ENCODE results near the gene RSRC1.
A peak's percentile ranks its signal among the peaks of the same experiment; 100 is the strongest.
"Not testable (repeated sequence)": the region's sequence is repeated elsewhere in the genome, so short reads cannot be mapped to it uniquely, and the experiment has no call there.

The RSRC1 gene

DNA sequence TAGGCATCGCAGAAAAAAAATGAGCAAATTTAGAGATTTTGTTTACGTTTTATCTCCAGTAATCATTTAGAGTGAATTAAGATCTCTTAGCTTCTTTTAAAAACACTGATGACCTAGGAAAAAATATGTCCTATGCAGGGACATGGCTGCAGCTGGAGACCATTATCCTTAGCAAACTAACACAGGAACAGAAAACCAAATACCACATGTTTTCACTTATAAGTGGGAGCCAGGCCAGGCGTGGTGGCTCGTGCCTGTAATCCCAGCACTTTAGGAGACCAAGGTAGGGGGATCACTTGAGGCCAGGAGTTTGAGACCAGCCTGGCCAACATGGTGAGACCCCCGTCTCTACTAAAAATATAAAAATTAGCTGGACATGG lies 298.6 kb downstream of the RSRC1 start:
- not testable (repeated sequence) for DNase-seq

DNA sequence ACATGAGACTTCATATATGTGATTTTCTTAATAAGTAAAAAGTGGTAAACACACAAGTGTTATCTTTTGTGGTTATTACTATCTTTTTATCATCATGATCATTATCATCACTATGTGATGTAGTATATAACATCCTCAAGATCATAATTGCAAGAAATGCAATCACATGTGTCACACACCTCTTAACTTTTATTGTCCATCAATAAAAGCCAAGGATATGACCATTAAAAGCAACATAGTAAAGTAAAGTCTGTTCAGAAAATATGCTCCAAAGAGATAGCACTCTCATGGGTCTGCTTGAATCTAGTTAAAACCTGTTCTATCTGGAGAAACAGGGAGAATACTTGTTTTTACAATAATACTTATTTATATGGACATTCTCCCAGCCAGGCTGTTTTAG lies 308.1 kb downstream of the RSRC1 start:
- no peak for DNase-seq

DNA sequence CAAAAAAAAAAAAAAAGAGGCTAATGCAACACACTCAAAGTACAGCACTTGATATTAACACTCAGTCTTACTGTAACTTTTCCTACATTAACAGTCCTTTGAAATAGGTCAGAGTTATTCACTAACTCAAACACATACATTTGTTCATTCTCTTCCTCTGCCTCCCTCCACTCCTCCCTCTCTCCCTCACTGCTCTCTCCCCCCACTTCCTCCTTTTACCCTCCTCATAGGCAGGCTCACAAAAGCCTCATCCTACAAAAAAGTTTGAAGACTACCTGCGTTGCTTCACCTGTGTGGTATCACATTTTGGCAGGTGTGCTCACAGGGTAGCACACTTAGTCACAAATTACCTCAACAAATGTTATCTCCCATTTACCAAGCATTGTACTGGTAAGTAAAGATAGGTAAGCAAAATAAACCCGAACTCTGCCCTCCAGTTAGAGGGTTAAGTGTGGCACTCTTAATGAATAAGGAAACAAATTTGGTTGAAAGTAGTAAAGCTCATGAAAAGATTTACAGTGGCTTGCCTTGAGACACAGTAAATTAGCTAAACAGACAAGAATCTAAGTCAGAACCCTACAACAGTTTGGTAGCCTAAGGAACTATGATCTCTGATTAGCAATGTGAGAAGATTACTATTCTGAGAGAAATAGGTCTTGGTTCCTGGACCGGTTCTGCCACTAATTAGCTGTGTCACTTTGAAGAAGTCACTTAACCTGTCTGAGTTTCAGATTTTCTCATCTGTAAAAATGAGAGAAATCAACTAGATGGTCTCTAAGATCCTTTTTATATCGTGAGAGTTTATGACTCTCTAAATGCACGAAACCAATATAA lies 310.1 kb downstream of the RSRC1 start:
- no peak for DNase-seq

DNA sequence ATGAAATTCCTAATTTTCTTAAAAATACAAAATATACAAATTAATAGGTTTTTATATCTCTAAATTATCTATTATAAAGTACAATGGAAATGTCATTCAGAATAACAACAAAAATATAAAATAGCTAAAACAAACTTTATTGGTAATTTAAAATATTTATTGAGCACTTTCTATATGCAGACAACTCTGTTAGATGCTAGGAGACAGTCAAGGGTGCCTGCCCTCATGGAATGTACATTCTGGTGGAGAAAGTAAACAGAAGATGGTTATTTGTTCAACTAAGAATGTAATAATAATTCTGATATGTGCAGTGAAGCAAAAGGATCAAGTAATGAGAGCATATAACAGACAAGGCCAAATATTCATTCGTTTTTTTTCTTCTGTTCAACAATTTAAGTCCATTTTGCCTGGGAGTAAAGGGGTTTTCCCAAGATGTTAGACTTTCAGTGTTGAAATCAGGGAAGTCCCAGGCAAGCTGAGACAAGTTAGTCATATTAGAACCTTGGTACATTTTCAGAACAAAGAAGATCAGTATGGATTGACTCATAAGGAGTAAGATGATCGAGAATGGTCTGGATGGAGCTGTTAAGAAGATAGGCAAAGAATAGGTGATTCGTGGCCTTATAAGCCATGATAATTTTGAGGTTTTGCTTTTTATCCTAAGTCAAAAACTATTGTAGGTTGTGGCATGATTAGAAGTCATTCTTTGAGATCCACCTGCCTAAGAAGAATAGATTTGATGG lies 310.9 kb downstream of the RSRC1 start:
- DNase-seq: no peak

DNA sequence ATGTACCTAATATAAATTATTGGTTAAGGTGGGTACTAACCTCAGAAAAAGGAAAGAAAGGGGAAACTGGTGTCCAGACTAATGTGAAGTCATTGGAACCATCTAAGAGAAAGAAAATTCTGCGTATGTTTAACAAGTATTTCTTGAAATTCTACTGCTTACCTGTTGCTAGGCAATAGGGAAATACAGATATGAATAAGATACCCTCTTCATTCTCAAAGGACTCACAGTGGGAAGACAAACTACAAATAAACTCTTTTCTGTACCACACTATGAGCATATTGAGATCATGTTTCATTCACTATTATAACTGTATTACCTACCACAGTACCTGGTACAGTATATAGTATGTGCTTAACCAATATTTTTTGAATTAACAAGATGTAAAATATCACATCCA lies 320.6 kb downstream of the RSRC1 start:
- peak; percentile 25 for DNase-seq

DNA sequence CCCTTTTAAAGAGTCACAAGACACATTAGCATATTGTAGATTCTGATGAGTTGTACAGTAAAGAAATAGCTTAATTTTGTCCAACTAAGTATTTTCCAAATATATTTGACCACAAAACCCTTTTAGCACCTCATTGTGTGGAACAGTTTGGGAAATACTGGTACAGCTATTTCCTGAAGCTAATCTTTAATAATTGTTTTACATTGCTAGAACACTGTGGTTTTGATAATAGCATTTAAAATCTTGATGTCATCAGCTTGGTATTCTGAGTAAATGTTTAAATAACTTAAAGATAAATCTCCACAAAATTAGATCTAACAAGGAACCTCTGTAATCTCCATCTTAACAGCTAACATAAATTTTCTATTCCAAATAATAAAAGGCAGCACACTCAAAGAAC lies 321.1 kb downstream of the RSRC1 start:
- no peak for DNase-seq

DNA sequence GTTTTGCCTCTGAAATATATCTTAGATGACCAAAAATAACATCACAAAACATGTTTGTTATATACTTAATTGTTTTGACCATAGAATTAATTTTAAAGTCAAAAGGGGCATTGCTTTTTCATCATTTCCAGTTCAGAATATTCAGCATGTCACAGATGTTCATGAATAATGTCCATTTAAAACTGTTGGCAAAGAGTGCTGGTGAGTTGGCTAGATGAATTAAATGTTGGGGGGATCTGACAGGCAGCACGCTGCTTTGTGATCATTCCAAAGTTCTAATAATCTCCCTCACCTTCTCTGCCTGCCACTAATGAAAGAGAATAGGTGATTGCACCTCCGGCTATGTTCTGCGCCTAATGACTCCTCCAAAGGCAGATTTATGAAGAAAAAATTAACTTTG lies 321.9 kb downstream of the RSRC1 start:
- DNase-seq: no peak

DNA sequence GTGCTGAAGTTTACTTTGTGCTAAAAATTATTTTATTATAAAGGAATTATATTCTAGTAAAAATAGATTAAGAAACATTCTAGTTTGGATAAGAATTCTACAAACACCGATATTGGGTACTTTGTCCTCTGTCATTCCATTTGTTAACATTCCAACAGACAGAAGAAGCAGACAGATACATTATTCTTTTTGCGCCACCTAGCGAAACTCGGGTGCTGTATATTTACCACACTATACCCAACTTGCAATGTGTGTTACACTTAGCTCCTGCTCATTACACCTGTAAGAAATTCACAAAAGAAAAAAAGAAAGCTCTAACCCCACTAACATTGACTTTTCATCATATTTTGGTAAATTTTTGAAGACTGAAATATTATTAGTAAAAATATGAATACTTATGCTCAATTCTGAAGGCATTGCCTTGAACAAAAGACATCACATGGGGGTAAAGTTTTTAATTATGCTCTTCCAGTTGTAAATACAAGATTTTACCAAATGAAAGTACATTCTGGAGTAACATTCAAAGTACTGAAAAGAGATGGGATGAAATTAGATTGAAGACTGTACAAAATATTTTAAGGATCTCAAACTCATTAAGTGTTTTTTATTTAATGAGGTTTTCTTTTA lies 324.6 kb downstream of the RSRC1 start:
- DNase-seq: peak; percentile 33

DNA sequence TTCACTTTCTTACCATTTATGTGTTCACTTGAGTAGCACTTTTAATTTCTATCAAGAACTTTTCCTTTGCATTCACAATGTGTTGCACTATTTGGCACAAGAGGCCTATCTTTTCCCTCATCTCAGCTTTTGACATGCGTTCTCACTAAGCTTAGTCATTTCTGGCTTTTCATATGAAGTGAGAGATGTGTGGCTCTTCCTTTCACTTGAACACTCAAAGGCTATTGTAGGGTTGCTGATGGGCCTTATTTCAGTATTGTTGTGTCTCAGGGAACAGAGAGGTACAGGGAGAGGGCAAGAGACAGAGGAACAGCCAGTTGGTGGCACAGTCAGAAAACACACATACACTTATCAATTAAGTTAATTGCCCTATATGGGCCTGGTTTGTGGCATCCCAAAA lies 333.7 kb downstream of the RSRC1 start:
- DNase-seq: no peak

DNA sequence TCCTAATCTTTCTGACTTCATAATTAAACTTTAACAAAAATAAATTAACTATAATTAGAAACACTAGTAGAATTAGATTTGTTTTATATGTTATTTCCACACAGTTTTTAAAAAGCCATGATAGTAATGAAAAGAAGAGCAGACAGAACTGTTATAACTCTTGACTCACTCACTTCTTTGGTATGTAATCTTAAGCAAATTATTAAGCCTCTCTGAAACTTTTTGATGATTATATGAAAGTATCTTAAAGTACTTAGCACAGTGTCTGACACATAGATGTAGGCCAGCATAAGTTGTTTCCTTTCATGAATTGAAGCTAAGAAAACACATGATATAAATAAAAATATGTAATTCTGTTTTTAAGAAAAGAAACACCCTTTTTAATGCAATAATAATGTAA lies 337.5 kb downstream of the RSRC1 start:
- DNase-seq: no peak

DNA sequence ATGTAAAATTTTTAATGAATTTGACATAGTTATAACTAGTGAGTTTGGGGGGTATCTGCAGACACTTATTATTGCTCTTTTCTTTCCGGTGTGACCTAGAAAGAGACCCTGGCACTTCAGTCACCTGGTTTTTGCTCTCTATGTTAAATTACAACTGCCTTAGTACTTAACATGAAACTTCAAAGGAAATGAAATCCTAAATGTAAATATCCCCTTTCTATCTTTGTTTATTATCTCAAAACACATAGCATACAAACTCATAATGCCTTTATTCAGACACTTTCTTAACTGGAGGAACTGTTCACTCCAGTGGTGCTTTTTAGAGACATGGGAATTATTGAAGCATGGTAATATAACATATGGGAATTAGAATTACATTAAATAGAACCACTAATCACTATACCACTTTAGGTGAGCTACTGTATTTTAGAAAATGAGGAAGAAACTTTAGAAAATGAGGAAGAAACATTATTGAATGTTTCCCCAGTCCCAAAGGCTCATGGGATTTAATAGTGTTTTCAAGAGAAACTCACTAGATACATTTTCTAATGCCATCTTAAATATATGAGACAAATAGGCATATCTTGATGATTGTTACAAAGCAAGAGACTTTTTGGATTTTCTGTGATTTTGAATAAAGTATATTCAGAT lies 341.6 kb downstream of the RSRC1 start:
- DNase-seq: no peak

DNA sequence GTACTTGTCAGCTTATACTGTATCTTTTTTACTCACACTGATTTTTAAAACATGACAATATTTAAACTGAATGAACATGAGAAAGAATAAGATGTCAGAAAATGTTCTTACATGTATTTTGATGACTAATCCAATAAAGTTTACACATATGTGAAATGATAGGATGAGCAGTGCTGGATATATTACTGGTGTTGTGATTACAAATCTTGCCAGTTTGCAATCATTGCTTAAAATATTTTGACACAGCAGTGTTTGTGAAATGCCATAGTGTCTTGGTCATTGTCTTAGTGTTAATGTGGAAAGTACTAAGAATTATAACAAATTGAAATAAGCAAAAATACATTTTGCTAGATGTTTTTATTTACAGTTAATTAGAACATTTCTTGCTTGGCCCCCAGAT lies 342.4 kb downstream of the RSRC1 start:
- DNase-seq: no peak

DNA sequence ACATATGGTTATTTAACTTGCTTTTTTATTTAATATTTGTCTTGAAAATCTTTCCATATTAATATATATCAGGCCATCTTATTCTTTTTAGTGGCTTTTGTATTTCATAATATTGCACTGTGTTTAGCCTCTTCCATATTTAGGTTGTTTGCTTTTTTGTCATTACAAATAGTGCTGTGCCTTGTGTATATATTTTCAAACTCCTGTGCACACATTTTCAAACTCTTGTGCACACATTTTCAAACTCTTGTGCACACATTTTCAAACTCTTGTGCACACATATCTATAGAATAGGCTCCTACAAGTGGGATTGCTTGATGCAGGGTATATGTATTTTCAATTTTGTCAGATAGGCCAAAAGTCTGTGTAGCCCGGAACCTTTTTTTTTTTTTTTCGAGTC lies 343.1 kb downstream of the RSRC1 start:
- DNase-seq: no peak

DNA sequence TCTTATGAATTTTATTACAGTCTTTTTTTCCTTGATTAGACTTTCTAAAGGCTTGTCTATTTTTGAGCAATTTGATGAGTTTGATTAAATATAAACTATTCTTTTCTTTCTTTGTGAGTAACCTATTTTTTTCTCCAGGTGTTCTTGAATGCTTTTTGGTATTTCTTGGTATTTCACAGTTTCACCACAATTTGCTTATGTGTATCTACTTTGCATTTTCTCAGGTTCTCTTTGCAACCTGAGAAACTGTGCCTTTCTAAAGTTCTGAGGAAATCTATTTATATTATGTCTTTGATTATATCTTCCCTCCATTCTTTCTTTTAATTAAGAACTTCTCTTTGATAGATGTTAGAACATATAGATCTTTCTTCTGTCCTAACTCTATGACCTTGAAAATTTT lies 344.0 kb downstream of the RSRC1 start:
- DNase-seq: no peak

DNA sequence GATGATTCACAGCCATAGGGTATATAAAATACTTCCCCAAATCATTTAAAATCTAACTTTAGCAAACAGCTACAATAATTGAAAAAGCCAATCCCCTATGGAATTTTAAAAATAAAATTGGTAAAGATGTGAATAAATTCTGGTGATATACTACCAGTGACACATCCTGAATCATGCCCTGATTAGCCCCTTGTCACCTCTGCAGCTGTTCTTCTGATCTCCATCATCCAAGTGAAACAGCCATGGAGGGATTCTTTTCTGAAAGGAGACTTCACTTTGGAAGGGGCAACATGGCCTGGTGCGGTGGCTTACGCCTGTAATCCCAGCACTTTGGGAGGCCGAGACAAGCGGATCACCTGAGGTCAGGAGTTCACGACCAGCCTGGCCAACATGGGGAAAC lies 345.5 kb downstream of the RSRC1 start:
- DNase-seq: no peak

DNA sequence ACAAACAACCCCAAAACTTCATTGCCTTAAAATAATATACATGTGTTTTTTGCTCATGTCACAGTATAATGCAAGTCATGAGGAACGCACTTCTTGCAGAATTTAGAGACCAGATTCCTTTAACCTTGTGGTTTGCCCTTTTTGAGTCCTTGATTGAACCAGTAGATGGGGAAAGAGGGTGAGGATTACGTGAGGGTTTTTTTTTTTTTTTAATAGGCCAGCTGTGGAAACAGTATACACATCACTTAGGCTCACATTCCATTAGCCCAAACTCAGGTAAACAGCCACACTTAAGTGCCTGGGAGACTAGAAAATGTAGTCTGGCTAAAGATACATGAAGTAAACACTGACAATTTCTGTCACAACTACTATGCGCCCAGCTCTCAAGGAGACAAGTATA lies 346.2 kb downstream of the RSRC1 start:
- no peak for DNase-seq

DNA sequence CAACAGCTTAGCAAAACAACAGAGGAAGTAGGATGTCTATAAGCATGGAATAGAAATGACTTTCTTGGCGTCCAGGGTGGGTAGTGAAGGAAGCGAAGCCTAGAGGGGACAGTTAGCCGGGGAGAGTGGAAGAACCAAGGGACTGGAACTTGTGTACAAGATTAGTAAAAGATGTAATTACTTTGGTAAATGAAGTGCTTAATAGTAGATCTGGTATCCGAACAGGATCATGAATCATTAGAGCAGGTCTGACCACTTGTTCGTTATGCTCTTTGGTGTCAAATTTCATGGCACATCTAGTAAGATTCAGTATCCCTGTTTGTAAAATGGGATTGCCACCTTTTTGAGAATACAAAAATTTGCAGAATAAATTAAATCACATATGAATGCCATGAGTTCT lies 348.6 kb downstream of the RSRC1 start:
- DNase-seq: no peak

DNA sequence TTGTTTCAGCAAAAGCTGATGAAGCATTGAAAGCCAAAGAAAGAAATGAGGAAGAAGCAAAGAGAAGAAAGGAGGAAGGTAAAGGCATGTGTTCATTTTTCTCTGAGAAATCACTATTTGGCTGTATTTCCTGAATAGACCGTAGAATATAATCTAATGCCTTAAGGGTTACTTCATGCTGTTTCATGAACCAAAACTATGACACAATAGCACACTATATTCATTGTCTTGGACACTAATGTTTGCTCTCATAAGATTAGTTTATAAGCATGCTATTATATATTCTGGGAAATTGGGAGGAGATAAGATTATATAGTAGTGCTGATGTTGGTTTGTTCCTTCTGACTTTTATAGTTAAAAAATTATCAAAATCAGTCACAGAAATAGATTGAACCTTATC lies 351.0 kb downstream of the RSRC1 start:
- DNase-seq: no peak

DNA sequence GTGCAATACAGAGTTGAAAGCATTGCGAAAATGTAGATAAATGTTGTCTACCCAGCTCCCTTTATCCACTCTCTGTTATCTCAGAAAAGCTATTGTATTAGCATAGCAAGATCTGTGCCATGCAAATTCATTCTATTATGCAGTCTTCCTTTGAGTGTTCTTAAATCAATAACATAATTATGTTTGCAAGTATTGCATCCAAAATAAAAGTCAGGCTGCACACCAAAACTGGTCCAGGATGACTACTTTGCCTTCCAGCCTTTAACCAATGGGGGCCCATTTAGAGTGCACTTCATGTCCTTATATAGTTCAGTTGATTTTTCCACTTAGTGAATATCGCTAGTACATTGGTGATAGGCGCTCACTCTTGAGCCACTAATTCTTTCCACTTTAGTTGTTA lies 353.7 kb downstream of the RSRC1 start:
- DNase-seq: no peak

DNA sequence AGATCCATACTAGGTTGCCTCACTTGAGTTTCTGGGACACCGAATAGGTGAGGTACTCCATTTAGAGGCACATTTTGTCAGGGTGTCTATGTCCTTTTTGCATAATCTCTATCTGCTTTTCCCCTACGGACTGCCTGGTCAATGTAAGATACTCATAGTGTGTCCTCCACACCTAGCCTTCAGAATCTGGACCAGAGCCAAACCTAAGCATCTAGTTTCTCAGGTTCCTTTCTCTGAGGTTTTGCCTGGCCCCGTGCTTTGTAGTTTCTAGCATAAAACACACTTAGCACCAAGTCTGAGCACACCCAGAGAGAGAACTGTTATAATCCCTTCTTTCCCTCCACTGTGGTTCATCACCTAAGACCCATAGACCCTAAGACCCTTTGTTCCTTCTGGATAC lies 355.2 kb downstream of the RSRC1 start:
- DNase-seq: no peak

DNA sequence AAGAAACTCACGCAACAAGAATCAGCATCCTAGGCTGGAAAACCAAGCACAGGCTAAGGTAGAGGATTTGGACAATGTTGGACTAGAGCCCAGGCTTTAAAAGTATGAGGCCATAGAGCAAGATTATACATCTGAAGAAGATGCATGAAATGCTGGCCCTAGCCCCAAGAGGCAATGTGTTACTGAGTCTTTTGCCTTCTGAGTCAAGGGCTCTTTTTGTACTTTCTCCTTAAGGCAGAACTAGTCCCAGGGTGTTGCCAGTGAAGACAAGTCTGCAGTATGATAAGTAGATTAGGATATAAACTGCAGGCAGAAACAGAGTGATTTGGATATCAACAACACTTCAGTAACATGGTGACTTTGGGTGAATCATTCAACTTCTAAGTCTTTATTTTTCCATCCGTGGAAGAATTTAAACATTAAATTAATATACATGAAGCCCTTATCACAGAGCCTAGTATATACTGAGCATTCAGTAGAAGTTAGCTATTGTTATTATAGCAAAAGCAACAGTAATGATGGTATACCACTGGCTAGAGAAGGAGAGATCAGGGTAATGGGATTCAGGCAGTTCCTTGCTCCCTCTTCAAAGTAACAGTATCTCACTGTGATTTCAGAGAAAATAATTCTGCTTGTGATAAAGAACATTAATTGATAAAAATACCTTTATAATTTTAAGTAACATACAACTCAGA lies 361.2 kb downstream of the RSRC1 start:
- no peak for DNase-seq

DNA sequence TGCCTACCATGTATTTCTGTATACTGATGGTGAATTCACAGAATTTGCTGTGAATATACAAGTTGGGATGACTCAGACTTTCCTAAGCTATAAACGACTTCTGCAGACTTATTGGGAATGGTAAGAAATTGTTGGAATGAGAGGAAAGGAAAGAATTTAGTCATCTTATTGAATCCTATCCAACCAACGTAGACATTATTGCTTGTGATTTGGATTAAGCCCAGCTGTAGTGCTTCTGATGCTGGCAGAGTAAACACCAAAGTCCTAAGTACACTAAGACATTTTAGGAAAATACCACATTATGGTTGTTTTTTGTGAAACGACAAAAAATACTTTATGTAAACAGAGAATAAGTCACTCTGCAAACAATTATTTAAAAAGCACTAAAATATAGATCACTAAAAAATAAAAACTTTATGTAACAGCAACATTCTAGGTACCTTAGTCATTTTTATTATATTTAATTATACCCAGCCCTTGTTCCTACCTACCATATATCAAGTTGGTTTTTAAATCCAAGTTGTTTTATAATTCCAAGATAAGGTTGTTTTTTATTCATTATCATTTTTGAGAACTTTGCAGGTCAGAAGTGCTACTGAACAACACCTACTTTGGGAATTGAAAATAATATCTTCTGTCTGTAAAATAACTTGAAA lies 361.9 kb downstream of the RSRC1 start:
- DNase-seq: no peak

Measured in NCI-H2029 treated with DMSO at 0.1 percent for 48 hours (cell line).